ENCODE data around the gene MEIS2.
A peak's percentile ranks its signal among the peaks of the same experiment; 100 is the strongest.

Gene MEIS2

DNA sequence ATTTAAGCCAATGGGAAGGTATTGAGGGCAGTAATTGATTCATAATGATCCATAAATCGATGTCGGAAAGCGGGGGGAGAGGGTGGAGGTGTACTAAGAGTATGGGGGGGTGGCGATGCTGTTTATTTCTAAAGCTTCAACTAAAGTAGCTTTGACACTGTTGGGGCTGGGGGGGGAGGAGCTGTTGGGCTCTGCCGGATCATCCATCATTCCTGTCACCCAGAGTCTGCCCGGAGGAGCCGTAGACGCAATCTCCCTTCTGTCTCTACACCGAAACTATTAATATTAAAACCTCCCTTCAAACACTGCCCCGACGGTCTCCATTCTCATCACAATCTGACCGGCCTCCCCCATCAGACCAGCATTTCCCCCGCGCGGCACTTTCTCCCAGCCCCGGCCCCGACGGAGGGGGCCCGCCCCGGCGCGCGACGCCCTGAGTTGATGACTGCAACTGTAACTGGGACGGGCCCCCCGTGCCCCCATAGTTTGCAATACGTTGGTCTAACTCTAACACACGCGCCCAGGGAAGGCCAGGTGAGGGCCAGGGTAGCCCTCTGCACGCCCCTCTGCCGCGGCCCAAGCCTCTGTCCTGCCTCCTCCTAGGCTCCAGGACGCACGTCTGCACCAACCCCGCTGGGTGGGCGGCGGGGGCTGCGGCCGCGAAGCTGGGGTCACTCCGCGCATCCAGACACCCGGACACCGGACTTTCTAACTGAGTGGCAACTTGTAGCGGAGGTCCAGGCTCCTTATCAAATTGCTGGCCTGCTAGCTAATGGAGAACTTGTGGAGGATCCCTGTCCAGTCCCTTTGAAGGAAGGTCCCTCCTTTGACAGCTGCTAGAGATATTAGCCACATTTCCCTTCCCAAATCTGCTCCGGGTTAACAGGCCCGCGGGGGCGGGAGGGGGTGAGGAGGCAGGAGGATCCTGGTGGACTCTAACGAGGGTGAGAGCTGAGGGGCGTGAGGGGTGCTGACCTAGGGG is 212.0 kb downstream of the MEIS2 start:
- no peak for DNase-seq

DNA sequence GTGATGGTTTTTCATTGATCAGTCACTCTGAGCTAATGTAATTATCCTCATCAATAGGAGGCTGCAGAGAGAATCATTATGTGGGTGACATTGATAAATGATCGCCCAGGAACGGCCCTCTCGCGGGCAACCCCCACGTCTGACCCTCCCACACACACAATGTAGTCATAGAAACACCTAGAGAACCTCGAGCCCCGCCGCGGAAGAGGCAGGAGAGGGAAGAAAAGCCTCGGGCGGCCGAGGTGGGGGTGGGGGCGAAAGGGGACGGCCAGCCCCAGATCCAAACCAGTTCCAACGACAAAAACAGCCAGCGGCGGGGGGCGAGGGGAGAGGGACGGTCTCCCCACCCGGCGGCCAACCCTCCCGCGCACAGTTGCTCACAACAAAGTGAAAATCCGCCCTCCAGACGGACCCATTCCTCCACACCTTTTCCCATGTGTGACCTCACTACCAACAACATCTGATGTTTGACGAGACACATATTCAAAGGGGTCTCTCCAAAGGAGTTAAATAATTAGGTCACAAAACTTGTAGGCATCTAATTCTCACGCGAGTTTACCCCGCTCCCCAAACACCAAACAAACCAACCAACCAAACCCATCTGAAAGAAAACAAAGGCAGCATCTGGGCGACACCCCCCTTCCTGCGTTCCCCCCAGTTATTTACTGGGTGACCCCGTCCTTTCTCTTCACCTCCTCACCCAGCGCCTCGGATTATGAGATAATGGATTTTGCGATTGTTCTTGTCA is 213.0 kb downstream of the MEIS2 start:
- no peak for DNase-seq

DNA sequence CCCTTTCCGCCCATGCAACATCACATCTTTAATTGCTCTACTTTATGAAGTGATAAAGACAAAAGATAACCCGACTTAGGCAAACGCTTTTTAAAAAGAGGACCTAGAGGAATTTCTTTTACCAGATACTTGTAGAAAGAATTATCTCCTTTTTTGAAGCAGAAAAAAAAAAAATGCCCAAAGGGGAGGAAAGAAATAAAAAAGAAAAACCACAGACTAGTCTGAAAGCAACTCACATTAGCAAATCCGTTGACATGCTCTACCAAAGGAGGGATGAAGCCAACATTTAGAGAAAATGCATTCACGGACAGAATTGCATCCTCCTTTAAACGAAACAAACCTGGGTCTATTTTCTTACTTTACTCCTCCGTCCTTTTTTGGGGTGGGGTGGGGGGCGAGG is 213.6 kb downstream of the MEIS2 start:
- DNase-seq, result no peak

DNA sequence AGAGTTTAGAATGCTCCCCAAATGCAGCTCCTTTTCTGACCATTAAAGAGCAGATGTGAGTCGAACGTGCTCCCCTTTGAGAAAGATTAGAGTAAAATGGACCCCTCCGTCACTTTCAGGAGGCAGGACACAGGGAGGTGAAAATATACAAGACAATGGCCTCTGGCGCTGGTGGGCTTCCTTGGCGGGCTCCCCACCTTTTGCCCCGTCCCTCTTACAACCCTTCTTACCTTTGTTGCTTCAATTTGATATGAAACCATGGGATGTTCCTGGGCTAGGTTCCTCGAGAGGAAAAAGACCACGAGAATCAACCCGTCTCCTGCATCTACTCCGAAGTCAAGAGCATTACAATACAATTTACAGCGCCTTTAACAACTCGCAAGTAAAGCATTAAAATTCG is 214.2 kb downstream of the MEIS2 start:
- no peak for DNase-seq

DNA sequence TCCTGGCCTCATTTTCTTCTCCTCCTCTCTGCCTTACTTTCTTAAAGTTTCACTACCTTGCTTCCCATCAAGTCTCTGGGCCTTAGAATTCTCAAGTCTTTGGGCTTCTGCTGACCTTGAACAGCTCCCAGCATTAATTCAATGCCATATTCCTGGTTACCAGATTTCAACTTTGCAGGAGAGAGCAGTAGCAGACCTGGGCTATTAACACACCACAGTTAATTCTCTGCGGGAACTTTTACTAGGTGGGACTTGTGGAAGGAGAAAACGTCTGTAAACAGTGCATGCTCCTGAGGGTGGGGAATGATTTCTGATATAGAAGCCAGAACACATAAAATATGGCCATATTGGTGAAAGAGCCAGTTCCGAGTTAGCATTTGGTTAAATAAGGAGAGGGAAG is 214.6 kb downstream of the MEIS2 start:
- DNase-seq, result no peak

DNA sequence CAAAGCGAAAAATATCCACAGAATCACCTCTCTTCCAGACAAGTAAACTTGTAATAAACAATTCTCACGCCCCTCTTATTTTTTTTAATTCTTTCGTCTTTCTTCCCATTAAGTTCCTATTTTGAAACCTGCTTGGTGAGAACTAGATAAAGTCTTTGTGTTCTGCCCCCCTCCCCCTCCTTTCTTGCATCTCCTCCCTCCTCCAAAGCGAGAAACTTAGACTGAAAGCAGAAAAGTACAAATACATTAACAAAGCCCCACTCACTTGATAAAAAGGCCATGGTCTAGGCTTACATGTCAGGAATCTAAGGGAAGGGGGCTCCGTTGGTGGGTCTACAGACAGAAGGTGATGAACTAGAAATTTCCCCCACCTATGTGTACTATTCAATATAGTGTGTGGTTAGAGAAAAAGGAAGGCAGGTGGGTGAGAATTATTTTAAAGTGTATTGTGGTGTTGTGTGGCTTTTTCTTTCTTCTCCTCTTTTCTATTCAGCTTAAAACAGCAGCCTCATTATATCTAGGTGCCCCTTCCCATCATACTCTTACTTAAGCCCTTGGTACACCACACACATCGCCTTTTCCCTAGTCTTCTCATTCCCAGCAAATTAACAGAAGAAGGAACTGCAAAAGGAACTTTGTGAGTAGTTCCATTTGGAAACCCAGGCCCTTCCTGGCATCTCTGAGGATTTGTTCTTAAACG is 215.3 kb downstream of the MEIS2 start:
- no peak for DNase-seq

DNA sequence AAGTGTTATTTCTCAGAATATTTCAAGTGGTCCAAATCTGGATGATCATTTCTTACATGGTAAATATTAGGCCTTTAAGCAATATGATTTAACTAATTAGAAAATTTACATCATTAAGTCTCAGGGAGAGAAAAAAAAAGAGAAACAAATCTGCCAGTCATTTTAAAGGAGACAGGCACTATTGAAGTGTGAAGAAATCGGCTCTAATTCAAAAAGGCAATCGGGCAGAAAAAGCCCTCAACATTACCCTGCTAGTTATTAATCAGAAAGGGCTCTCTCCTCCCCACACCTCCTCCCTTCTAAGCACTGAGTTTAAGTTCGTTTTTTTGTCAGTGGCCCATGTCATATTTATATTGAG is 215.9 kb downstream of the MEIS2 start:
- DNase-seq, result no peak

DNA sequence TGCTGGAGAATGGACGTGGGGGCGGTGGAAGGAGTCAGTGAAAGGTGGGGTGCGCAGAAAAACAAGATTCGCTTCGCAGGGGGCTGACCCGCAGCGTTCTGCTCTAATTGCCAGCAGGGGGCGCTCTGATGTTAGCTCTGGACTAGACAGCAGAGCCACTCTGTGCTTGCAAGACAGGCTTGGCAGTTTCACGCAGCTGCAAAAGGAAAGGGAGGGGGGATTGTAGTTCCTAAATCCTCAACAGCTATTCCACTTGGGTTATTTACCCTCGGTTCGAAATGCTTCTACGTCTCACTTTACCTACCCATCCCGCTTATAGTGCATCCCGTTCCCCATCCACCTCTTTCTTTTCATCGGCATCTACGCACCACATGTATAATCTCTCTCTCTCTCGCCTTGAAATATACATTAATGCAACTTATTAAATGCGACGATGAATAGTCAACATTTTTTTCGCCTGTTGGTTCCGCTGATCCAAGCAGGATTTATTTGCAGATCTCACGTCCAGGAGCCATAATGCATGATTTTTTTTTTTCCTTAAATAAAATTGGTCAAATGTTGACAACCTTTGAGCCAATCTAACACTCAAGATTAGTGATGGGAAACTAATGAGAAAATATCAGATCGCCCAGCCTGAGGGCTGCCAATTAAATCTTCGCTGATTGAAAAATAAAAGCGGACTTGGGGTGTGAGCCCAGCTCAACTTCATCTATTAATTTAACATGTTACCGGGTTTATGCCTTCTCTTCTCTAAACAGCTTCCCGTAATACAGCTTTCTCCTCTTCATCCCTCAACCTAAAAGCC is 216.4 kb downstream of the MEIS2 start:
- DNase-seq, result peak; percentile 92

DNA sequence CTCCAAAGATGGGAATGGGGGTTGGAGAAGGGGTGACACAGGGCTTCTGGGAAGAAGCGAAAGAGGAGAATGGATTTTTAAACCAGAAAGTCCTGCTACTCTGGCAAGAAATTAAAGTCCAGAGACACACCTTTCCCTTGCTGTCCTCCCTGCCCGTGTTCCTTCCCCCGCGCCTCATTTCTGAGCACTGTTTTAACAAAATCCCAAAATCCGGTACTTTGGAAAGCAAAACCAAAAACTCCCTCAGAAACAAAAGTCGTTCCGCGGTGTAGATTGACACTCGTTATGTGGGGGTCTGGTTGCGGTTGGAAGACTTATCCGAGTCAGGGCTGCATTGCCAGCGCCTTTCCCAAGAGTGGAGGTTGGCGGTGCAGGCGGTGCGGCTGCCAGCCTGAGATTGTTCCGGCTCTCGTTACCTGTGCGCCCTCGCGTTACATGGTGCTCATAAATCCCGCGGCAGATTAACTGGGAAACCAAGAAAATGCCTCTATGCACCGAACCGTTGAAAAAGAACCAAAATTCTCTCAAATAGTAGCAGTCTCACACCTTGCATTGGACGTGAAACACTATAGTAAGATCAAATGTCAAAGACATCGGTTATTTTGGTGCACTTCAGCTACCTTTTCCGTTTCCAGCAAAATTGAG is 217.7 kb downstream of the MEIS2 start:
- DNase-seq, result no peak

DNA sequence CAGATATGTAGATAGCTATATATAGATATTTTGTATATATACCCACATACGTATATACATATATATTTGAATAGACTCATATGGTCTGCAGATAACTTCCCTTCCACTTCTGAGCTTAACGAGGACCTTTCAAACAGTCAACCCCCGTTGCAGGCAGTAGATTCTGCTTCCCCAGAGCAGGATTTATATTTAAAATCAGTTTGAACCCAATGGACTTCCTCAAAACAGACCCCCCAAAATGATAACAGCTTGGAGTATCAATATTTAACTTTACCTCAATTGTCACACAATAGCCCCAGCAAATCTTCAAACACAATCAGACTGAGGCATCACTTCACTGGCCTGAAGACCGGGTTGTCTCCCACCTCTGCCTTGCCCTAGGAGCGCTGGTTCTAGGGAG is 218.3 kb downstream of the MEIS2 start:
- DNase-seq, result no peak

DNA sequence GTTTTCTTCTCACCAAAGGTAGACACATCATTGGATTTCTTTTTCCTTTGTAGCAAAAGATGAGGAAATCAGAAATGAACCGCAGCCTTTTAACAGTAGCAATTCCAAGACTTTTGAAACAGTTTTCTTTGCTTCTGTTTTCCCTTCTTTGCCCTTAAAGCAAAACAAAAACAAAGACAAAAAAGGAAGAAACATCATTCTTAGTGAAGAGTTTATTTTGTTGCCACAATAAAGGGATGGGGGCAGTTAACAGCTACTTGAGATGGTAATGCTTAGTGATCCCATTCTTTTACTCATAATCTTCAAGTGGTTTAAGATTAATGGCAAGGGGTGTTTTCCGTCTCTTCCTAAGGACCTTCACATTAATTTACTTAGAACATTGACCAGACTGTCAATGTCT is 218.8 kb downstream of the MEIS2 start:
- no peak for DNase-seq

DNA sequence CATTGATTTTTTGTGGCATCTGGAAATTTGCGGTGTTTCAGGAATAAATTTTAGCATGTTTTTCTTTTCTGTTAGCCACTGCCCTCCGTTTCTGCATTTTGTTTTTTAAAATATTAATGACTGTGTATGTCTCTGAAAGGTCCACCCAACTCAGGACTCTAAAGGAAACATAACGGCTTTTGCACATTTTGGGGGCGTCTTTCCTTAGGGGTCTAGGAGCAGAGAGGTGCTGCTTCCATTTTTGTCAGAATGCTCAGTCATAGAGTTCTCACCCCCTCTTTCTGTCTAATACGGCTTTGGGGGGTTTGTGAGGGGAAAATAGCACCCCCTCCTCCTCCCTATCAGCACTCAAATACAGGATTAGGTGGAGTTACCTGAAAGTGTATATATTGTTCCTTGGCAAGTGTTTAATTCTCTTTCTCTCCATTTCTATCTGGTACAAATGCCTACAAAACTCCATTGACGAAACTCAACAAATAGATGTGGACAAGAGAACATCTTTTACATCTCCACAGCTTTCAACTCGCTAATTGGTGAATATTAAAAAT is 219.4 kb downstream of the MEIS2 start:
- DNase-seq, result no peak

DNA sequence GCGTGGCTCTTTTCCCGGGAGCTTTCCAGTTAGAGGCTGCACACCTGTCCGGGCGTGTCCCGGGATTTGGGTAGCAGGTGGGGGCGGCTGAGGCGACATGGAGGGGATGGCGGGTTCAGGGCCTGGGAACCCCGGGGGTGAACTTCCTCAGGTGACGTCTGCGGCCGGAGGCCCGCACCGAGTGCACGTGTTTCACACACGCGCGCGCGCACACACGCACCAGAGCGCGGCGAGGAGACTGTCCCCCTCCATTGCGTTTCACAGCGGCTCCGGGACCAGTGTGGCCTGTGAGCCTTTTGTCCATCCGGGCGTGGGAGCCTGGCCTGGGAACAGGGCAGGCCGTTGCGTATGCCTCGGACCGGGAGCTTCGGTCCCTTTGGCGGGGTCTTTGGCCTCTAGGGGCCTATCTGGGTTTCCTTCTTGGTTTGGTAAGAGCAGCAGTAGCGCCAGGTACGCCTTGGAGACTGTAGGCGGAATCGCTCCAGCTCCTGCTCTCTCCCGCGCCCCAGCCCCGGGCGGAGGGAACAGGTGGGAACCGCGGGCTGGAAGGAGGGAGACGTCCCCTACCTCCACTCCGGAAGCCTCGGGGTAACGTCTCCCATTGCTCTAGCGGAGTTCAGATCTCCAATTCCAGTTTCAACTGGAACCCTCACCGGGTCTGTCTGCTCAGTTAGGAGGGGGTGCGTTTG is 220.0 kb downstream of the MEIS2 start:
- DNase-seq, result no peak

DNA sequence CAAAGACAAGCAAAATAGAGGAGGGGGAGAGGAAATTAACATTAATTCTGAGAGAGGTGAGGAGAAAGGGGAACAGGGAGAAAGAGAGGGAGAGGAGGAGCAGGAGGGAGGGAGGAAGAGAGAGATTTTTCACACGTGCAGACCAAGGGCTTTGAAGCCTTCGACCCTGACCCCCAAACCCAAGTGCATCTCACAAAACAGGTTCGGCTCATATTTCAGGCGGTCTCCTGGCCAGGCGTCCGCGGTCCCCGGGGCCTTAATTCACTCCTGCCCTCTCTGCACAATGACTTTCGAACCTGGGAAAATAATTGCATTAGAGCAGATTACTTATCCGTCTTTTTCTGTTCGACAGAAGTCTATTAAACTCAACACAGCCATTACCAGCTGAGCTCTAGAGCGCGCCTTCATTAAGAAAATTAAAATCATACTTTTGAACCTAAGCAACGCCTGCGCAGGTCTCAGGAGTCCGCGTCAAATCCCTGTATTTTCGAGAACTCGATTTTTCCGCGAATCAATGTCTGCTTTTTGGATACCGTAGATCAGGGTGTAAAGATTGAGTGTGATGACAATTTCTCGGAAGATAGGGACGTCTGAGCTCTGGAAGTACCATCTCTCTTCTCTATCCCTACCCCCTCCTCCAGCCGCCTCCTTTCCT is 220.7 kb downstream of the MEIS2 start:
- no peak for DNase-seq

DNA sequence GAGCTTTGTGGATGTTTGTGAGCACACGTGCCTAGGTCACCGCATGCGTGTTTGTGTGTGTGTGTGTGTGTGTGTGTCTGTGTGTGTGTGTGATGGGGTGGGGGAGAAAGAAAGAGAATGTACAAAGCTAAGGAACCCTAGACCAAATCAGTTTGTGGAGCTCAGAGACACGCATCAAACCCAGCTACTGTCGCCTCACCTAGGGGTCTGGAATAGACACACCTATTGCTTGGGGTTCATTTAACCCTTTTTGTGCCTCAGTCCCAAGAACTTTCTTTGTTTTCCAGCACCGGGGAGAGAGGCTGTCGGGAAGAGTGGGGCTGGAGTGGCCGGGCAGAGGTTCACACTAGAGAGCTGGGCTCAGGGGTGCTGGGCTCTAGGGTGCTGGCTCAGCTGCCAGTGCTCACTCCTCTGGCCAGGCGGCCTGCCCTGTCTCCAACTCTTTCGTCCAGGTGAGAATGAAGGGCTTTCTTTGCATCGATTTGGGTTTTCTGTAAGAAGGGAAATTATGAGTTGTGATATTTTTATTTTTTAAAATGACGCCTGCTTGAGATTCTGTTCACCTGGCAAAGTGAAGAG is 221.6 kb downstream of the MEIS2 start:
- no peak for DNase-seq

DNA sequence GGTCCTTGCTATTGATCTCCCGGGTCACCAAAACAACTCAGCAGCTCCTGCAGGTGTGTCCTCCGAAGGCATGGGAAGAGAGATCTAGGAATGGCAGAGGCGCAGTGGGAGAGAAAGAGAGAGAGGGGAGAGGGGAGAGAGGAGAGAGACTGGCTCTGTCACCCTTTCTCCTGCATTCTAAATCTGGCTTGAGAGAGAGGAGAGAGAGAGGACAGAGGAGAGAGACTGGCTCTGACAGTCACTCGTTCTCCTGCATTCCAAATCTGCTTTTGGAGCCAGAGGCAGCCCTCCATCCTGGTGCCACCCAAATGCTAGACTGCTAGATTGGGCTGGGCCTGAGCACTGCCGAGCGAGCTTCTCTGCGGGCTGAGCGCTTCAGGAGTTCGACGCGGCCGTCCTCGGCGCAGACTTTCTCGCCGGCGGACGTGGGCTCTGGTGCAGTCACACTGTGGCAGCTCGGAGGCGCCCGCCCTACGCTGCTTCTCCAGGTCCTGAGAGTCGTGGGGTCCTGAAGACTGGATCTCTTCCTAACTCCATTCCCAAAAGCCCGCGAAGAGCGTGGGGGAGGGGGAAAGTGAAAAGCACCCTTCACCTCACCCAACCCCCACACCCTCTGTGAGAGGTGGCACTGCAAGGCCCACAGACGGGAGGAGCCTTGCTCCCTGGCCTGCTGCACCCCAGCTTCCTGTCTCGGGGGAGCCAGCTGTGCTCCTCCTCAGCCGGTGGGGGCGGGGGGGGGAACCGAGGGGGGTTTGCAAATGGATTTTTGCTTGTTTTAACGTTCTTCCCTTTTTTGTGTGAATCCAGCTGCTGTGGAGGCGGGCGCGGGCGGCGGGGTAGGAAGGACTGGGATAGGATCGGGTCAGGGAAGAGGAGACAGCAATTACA is 222.3 kb downstream of the MEIS2 start:
- no peak for DNase-seq

DNA sequence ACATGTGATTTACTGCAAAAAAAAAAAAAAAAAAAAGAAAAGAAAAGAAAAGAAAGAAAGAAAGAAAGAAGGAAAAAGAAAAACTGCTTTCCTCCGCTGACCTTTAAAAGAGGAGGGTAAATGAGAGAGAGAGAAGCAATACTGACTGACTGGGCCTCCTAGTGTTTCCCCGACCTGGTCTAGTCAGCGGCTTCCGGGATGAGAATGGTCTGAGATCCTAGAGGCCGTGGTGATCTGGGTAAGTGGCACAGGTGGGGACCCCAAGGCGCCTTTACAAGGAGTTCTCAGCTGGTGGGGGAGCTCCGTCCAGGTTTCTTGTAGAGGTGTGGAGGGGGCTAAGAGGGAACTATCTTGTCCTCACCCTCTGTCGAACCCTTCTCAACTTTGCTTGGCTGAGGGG is 223.1 kb downstream of the MEIS2 start:
- DNase-seq, result no peak

DNA sequence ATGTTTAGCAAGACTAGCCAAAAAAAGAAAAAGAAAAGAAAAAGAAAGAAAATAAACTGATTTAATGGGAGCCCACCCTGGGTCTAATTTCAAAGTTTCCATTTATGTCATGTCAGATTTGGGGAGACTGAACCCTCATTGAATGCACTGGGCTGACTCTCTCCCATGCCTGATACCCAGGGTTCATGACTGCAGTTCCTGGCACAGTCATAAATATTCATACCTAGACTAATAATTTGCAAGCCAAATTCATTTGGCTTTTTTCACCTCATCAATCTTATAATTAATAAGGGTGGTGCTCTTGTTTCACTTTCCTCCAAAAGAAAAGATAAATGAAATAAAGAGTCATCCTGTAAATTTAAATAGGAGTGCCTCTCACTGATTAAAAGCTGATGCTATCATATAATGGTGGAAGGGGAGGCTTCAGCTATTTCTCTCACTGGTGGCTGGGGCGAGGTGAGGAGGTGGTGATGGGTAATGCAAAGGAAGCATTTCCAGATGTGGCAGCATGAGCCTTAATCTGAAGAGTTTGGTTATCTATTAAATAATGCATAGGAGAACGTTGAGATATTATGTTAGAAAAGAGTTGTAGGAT is 224.5 kb downstream of the MEIS2 start:
- DNase-seq, result no peak

DNA sequence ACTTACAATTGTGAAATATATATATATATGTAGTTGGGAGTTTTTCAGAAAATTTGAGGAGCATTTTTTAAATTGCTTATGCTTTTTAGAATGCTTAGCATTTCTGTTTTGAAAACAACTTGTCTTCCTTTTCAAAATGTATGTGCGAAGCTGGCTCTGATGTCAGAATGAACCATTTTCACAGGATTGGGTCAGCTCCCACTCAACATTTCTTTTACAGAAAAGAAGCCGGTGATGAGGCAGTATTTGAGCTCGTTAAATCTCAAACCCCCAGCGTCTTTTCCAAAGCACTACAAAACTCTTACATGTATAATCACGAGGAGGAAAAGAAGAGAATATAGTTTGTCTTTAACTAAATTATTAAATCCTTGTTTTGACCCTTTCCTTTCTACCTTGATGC is 225.4 kb downstream of the MEIS2 start:
- no peak for DNase-seq
